CD4-positive, alpha-beta T cell treated with Interleukin-1 beta for 1 hour (primary cell): Measurements from ENCODE around the gene LAPTM5.
A peak's percentile ranks its signal among the peaks of the same experiment; 100 is the strongest.
"Not testable (repeated sequence)": the region's sequence is repeated elsewhere in the genome, so short reads cannot be mapped to it uniquely, and the experiment has no call there.

Experiments used
- DNase-seq, 2 donors: peaks; one replicate each; pipeline ENCODE4 v3.0.0-alpha.2; 2020 to 2022

Gene LAPTM5

GRCh38 chr1:30768830-30769718 lies 11.5 kb upstream of the LAPTM5 start:
- DNase-seq: peak in 1 of 2 donors; percentile 55

DNA sequence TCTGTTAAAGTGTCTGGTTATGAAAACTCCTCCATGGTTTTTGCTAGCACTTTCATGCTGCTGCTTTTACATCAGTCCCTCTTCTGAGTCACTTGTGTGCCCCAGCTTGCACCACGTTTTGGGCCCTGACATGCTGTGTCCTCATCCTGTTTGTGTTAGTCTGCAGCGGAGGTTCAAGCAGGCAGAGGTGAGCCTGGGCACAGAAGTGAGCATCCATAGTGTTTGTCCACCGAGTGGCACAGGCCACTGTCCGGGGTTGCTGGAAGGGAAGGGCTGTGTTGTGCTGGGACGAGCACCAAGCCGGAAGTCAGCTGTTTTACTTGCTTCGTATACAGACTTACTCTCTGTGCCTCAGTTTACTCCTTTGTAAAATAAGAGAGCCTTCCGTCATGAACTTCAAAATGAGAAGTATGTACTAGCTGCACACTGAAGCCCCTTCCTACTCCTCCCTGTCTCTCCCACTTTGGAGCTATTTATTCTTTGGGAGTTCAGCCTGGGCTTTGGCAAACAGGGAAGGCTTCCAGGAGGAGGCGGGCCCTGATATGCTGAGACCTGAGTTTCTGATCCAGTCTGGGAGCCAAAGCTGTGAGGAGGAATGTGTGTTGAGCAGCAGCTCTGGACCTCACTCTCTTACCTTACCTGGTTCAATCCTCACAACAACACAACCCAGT lies 10.7 kb upstream of the LAPTM5 start:
- DNase-seq: no peak

GRCh38 chr1:30766948-30767347 lies 9.4 kb upstream of the LAPTM5 start:
- DNase-seq: not testable (repeated sequence)

DNA sequence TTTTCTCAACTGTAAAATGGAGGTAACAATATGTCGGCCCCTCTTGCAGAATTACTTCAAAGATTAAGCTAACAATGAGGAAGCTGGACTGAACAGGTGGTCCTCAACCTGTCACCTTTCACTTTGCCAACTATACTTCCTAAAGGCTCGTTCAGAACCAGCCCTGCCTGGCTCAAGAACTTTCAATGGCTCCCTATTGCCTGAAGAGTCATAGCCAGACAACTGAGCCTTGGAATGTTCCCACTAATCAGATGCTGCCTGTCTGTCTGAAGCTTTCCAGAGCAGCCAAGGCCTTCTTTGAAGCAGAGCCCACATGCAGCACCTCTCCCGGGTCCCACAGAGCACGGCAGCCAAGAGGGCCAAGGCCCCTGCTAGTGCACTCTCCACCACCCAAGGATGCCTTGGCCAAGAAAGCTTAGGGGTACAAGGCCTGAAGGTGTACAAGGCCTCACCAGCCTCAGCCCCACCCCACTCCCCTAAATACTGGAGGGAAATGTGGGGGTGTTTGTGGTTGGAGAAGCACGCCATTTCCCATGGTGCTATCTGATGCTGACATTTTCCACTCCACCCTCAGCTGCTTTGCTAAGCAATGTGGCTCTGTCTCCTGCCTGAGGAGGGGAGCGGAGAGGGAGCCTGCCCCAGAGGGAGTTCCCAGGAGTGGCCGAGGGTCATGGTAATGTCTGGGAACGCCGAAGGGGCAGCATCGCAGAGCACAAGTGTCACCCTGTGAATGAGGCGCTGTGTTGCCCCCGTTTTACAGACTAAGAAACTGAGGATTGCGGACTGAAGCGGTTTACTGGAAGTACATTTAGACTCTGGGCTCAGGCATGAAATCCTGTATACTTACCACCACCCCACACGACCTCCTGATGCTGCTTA lies 8.2 kb upstream of the LAPTM5 start:
- no peak for DNase-seq

- no peak for DNase-seq
These were observed 7.5 kb upstream of the LAPTM5 start for GRCh38 chr1:30764939-30765555.

DNA sequence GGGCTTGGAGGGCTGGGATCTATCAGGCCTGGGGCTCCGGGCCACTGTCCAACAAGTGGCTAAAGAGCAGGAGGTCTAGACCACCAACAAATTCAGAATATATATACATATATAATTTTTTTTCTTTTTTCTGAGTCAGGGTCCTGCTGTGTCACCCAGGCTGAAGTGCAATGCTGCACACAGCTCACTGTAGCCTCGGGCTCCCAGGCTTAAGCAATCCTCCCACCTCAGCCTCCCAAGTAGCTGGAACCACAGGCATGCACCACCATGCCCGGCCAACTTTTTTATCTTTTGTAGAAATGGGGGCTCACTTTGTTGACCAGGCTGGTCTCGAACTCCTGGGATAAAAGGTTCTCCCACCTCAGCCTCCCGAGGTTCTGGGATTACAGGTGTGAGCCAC lies 6.8 kb upstream of the LAPTM5 start:
- no peak for DNase-seq

- DNase-seq: no peak
These were observed 6.2 kb upstream of the LAPTM5 start for GRCh38 chr1:30763651-30764248.

GRCh38 chr1:30762930-30763650 lies 5.5 kb upstream of the LAPTM5 start:
- DNase-seq: no peak

- DNase-seq: no peak
These were observed 4.8 kb upstream of the LAPTM5 start for GRCh38 chr1:30762152-30762929.

- DNase-seq: no peak
These were observed 4.0 kb upstream of the LAPTM5 start for GRCh38 chr1:30761381-30762151.

GRCh38 chr1:30760596-30761324 lies 3.2 kb upstream of the LAPTM5 start:
- no peak for DNase-seq

GRCh38 chr1:30759718-30760281 lies 2.2 kb upstream of the LAPTM5 start:
- peak; percentile 67 to 71 for DNase-seq

- DNase-seq: no peak
These were observed 1.3 kb upstream of the LAPTM5 start for GRCh38 chr1:30758785-30759380.

DNA sequence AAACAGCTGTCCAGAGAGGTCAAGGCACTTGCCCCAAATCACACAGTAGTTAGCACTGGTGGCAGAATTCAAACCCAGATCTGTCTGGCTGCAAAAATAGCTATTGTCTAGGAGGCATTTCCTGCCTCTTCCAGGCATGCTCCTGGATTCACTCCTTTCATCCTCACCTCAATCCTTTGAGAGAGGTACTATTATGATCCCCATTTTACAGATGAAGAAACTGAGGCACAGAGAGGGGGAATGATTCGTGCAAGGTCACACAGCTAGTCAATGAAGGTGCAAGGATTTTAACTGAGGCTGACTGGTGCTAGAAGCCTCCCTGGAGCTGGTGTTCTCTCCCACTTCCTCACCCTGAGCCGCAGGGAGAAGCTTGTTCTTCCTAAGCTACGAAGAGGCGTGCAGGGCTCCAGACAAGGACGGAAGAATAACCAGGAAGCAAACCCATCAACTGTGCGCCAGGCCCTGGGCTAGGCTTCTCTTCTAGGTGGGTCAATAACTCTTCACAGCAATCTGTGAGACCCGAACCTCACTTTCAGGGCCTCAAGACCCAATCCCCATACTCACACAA lies 631 bp upstream of the LAPTM5 start:
- DNase-seq: no peak

DNA sequence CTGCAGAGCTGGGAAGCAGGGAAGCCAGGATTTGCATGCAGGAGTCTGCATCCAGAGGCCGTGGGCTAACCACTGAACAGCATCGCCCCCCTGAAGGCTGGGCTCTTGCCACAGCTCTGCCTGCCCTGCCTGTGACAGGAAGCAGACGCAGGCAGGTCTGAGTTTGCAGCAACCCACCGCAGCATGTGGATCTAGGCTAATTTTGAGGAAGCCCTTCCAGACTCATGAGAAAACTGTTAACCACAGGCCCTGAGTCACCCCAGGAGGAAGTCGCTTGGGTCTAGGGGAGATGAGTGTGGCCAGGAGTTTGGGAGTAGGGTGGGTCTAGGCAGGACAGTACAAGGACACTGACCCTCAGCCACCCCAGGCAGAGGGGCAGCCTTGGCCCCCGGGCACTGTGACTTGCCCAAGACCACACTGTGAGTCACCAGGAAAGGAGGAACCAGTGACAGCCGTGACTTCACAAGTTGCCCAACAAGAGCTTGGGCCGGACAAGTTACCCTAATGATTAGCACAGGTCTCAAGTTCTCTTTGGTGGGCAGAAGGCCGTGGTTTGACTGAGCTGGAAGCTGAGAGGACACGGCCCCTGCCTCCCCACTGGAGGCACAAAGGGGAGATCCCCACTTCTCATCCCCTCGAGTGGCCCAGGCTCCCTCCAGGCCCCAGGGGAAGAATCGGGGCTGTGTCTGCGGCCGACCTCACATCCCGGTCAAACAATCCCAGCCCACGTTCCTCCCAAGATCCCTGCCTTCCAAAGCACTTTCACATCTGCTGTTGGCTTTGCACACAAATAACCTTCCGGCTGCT lies 826 bp downstream of the LAPTM5 start:
- peak; percentile 78 to 91 for DNase-seq

DNA sequence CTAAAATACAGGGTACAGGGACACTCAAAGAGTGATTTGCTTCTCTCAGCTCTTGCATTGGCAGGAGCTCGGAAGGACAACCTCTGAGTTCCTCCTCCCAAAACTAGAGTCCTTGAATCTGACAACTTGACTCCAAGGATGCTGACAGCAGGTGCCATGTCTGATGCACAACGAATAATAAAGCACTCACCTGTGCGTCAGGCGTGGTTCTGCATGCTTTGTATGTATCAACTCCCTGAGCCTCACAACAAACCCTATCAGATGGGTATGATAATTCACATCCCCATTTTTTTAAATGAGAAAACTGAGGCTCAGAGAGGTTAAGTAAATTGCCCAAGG lies 1.4 kb downstream of the LAPTM5 start:
- no peak for DNase-seq

GRCh38 chr1:30755746-30756145 lies 1.8 kb downstream of the LAPTM5 start:
- DNase-seq: no peak
